Measurements from ENCODE around the gene TOGARAM1.

The TOGARAM1 gene

GRCh38 chr14:45003924-45004323, 41.9 kb downstream of the TOGARAM1 start:
- TF ChIP-seq CTCF (IDR thresholded peaks at IDR 0.05; ENCODE audit: low read depth, low read length, missing control alignments): no peak
- DNase-seq (ENCODE audit: low read depth): no peak
- in situ Hi-C loops (cut with HindIII; ENCODE audit: low sequenced_read_pairs): no loop called here

GRCh38 chr14:45015133-45015532, 53.1 kb downstream of the TOGARAM1 start:
- no peak for TF ChIP-seq CTCF (IDR thresholded peaks at IDR 0.05; ENCODE audit: low read depth, low read length, missing control alignments)
- DNase-seq (ENCODE audit: low read depth): no peak
- in situ Hi-C loops (cut with HindIII; ENCODE audit: low sequenced_read_pairs): no loop called here
- no peak overlapping the region for H3K4me3 ChIP-seq (ENCODE audit: low read depth, low read length)

More at GRCh38 chr14:45003924-45004323, 41.9 kb downstream of the TOGARAM1 start:
- H3K4me3 ChIP-seq (ENCODE audit: low read depth, low read length): no peak overlapping the region

- in situ Hi-C loops (cut with HindIII; ENCODE audit: low sequenced_read_pairs): no loop called here
- no peak for TF ChIP-seq CTCF (IDR thresholded peaks at IDR 0.05; ENCODE audit: low read depth, low read length, missing control alignments)
- DNase-seq (ENCODE audit: low read depth): no peak
- no peak overlapping the region for H3K4me3 ChIP-seq (ENCODE audit: low read depth, low read length)
Observed at GRCh38 chr14:45028107-45028626, 66.2 kb downstream of the TOGARAM1 start.

- no peak for TF ChIP-seq CTCF (IDR thresholded peaks at IDR 0.05; ENCODE audit: low read depth, low read length, missing control alignments)
- H3K4me3 ChIP-seq (ENCODE audit: low read depth, low read length): no peak overlapping the region
- no peak for DNase-seq (ENCODE audit: low read depth)
- in situ Hi-C loops (cut with HindIII; ENCODE audit: low sequenced_read_pairs): no loop called here
Observed at GRCh38 chr14:45034730-45035129, 72.7 kb downstream of the TOGARAM1 start.

GRCh38 chr14:45038256-45038655, 76.3 kb downstream of the TOGARAM1 start:
- no peak for TF ChIP-seq CTCF (IDR thresholded peaks at IDR 0.05; ENCODE audit: low read depth, low read length, missing control alignments)
- no peak for DNase-seq (ENCODE audit: low read depth)
- in situ Hi-C loops (cut with HindIII; ENCODE audit: low sequenced_read_pairs): no loop called here
- H3K4me3 ChIP-seq (ENCODE audit: low read depth, low read length): no peak overlapping the region

GRCh38 chr14:45038865-45039264, 76.9 kb downstream of the TOGARAM1 start:
- no peak for TF ChIP-seq CTCF (IDR thresholded peaks at IDR 0.05; ENCODE audit: low read depth, low read length, missing control alignments)
- no peak for DNase-seq (ENCODE audit: low read depth)
- in situ Hi-C loops (cut with HindIII; ENCODE audit: low sequenced_read_pairs): no loop called here
- H3K4me3 ChIP-seq (ENCODE audit: low read depth, low read length): no peak overlapping the region

- DNase-seq (ENCODE audit: low read depth): no peak
- in situ Hi-C loops (cut with HindIII; ENCODE audit: low sequenced_read_pairs): no loop called here
- no peak overlapping the region for H3K4me3 ChIP-seq (ENCODE audit: low read depth, low read length)
- TF ChIP-seq CTCF (IDR thresholded peaks at IDR 0.05; ENCODE audit: low read depth, low read length, missing control alignments): no peak
Observed at GRCh38 chr14:45039390-45039789, 77.4 kb downstream of the TOGARAM1 start.
